ENCODE results near the gene RAB4A. TPM values are rescaled to one million over a fixed set of nuclear protein-coding genes. Genes with fewer than 3 reads are reported as not detected.
A peak's percentile ranks its signal among the peaks of the same experiment; 100 is the strongest.

The RAB4A gene
- total and polyA plus RNA-seq, 9 of the 15 experiments (the other 6 are each of a cell fraction or from before 2014, with no cell fraction given), result 8.3 to 61.0 (median 26.7) TPM

GRCh38 chr1:229226796-229227195, 44.1 kb upstream of the RAB4A start:
- ChIA-PET POLR2A (interaction anchor here (0.6 to 1.1 kb wide), 4 partner anchors 21 to 562 kb away, joined by 3 read pairs; no protein-coding TSS in a partner anchor), CTCF (ENCODE audit: low intra/inter-chr PET ratio) (interaction anchor here (0.6 to 2.3 kb wide), 3 partner anchors 74 to 562 kb away, joined by 3 to 17 read pairs (median 8); no protein-coding TSS in a partner anchor)
- BruUV-seq (replicated peaks), result no TSS peak
- TF ChIP-seq MGA (IDR thresholded peaks at IDR 0.05), result no peak
- no peak for TF ChIP-seq ATF1 (CRISPR knock-in tag; IDR thresholded peaks at IDR 0.05)
- no peak for TF ChIP-seq ATF1 (tag; IDR thresholded peaks at IDR 0.05)
- TF ChIP-seq BRD9 (IDR thresholded peaks at IDR 0.05; ENCODE audit: low read depth, partially characterized antibody), result no peak
- TF ChIP-seq TEAD4 (IDR thresholded peaks at IDR 0.05; ENCODE audit: low read length), result no peak
- TF ChIP-seq TEAD4 (CRISPR knock-in tag; IDR thresholded peaks at IDR 0.05; ENCODE audit: borderline replicate concordance), result 0 out of 2 replicates have a peak, but pooled peaks have one; percentile 24
- no peak for TF ChIP-seq CBX1 (IDR thresholded peaks at IDR 0.05; ENCODE audit: low read depth)
- TF ChIP-seq ZNF830 (CRISPR knock-in tag; IDR thresholded peaks at IDR 0.05), result no peak
- no peak for TF ChIP-seq ZNF445 (CRISPR knock-in tag; IDR thresholded peaks at IDR 0.05; ENCODE audit: low read depth)
- no peak for TF ChIP-seq THRA (IDR thresholded peaks at IDR 0.05)
- Histone ChIP-seq H3K9me1 (ENCODE audit: control insufficient read depth, insufficient read depth, low read length) (no peaks in the 10 kb centered on the region), H3K27me3 (ENCODE audit: control insufficient read depth in 2 of 2, insufficient read depth in 2 of 2, low read length in 2 of 2) (peaks cover 20 to 40% of the 10 kb centered on the region in 2 experiments), H2AFZ (ENCODE audit: low read depth, low read length) (no peak overlapping the region), H3K4me1 (replicated peaks in 1 of 2; ENCODE audit: control insufficient read depth in 2 of 2, insufficient read depth in 2 of 2, low read length in 2 of 2) (no peaks in the 10 kb centered on the region; a peak in 1 of 5 replicates), H3K9ac (ENCODE audit: insufficient read depth in 1 of 2, low read depth in 2 of 2, low read length in 2 of 2) (no peak overlapping the region), H3K79me2 (ENCODE audit: control insufficient read depth, insufficient read depth, low read length) (no peaks in the 10 kb centered on the region), H3K27ac (ENCODE audit: extremely low read depth, low read depth, low read length) (no peak overlapping the region), H4K20me1 (replicated peaks; ENCODE audit: control insufficient read depth, insufficient read depth, low read length) (0 out of 2 replicates have a peak, but pooled peaks cover 3% of the 10 kb centered on the region), H3K4me3 (no peak overlapping the region), H3K4me2 (ENCODE audit: insufficient read depth, low read length) (no peak overlapping the region), H3K36me3 (ENCODE audit: control insufficient read depth, insufficient read depth, low read length) (no peaks in the 10 kb centered on the region), H3K9me3 (replicated peaks; ENCODE audit: control insufficient read depth, insufficient read depth, low read depth, low read length) (no peaks in the 10 kb centered on the region)
- in situ Hi-C loops (cut with MboI), result no loop called here
- FAIRE-seq, result no peak
- ATAC-seq, result no peak
- 0% methylated on average over 4 of the region's 4 CpGs for WGBS (ENCODE audit: insufficient coverage, low coverage, missing lambda C conversion rate)
- DNase-seq (ENCODE audit: extremely low read depth in 1 of 4, low spot score in 3 of 4), result no peak
- intact Hi-C loops (cut with micrococcal nuclease), result loop anchor here (1.0 to 5.0 kb wide), 3 partner anchors 99 to 562 kb away; no protein-coding TSS in a partner anchor
